CD14-positive monocyte (primary cell): ENCODE results near the gene NRXN3. TPM values are rescaled to one million over a fixed set of nuclear protein-coding genes. Genes with fewer than 3 reads are reported as not detected.

Experiments
- DNase-seq, 3 donors: peaks; one replicate each; pipeline ENCODE4 v3.0.0-alpha.2; 2011 to 2022
- H2AFZ ChIP-seq: 2 replicates; pipeline ENCODE4 v1.6.0; 2012; ENCODE audit warnings: mild to moderate bottlenecking, low read depth, low read length, inconsistent platforms; ENCODE audit not compliant: insufficient read depth, poor library complexity, severe bottlenecking
- H3K27ac ChIP-seq, 2 donors: 1 replicate in 1 of 2; 2 replicates in 1 of 2; pipeline ENCODE4 v1.5.1; 2012 to 2013; ENCODE audit warnings: low read length in 2 of 2, control low read depth in 1 of 2, inconsistent platforms in 1 of 2, low read depth in 1 of 2, mild to moderate bottlenecking in 1 of 2
- H3K27me3 ChIP-seq, 2 donors: one replicate each; pipeline versions ENCODE4 v1.6.0 to v1.6.1; 2011 to 2013; ENCODE audit warnings: low read length in 2 of 2; ENCODE audit not compliant: control insufficient read depth in 2 of 2, insufficient read depth in 2 of 2
- H3K36me3 ChIP-seq, 2 donors: replicated peaks in 1 of 2; 1 replicate in 1 of 2; 2 replicates in 1 of 2; pipeline versions ENCODE4 v1.5.1 to v1.6.1; 2012 to 2013; ENCODE audit warnings: low read length in 2 of 2, control low read depth in 1 of 2, inconsistent platforms in 1 of 2, mild to moderate bottlenecking in 1 of 2; ENCODE audit not compliant: insufficient read depth in 2 of 2, control insufficient read depth in 1 of 2
- H3K4me1 ChIP-seq, 2 donors: 1 replicate in 1 of 2; 2 replicates in 1 of 2; pipeline versions ENCODE4 v1.5.1 to v1.6.1; 2012 to 2013; ENCODE audit warnings: low read length in 2 of 2, control low read depth in 1 of 2, inconsistent platforms in 1 of 2, mild to moderate bottlenecking in 1 of 2, moderate library complexity in 1 of 2; ENCODE audit not compliant: insufficient read depth in 2 of 2, control insufficient read depth in 1 of 2
- H3K4me2 ChIP-seq: replicated peaks from 2 replicates; pipeline ENCODE3; 2012; ENCODE audit warnings: low read length, moderate library complexity, mild to moderate bottlenecking; ENCODE audit not compliant: poor library complexity, severe bottlenecking; ENCODE audit errors: extremely low read depth
- H3K4me3 ChIP-seq, 3 experiments: fragments of 200-600 bp in 1 of 3; sonication (generic) in 1 of 3; replicated peaks in 1 of 3; 1 replicate in 2 of 3; 2 replicates in 1 of 3; pipeline ENCODE4 v1.5.1; 2011 to 2013; ENCODE audit warnings: low read length in 3 of 3, mild to moderate bottlenecking in 3 of 3, control low read depth in 2 of 3, low read depth in 2 of 3, inconsistent platforms in 1 of 3, moderate library complexity in 1 of 3
- H3K79me2 ChIP-seq: 2 replicates; pipeline ENCODE4 v1.6.0; 2012; ENCODE audit warnings: mild to moderate bottlenecking, control low read depth, inconsistent platforms, low read length, moderate library complexity; ENCODE audit not compliant: insufficient read depth
- H3K9ac ChIP-seq: 2 replicates; pipeline ENCODE4 v1.6.0; 2017; ENCODE audit warnings: low read length, mild to moderate bottlenecking; ENCODE audit not compliant: insufficient read depth, poor library complexity, severe bottlenecking
- H3K9me3 ChIP-seq, 2 donors: replicated peaks in 1 of 2; 1 replicate in 1 of 2; 2 replicates in 1 of 2; pipeline versions ENCODE4 v1.5.1 to v1.6.1; 2012 to 2013; ENCODE audit warnings: low read length in 2 of 2, control low read depth in 1 of 2; ENCODE audit not compliant: control insufficient read depth in 1 of 2, insufficient read depth in 1 of 2
- H4K20me1 ChIP-seq: 2 replicates; pipeline ENCODE4 v1.6.0; 2012; ENCODE audit warnings: mild to moderate bottlenecking, low read length, control low read depth, moderate library complexity; ENCODE audit not compliant: insufficient read depth
- H3K27ac Mint-ChIP-seq, 7 donors: one replicate each; pipeline ENCODE4 v1.8.0; 2020; ENCODE audit warnings: mild to moderate bottlenecking in 7 of 7, mixed read lengths in 7 of 7, moderate library complexity in 6 of 7, inconsistent platforms in 2 of 7
- H3K27me3 Mint-ChIP-seq, 3 donors: one replicate each; pipeline ENCODE4 v1.8.0; 2021 to 2022; ENCODE audit warnings: low read depth in 3 of 3, mild to moderate bottlenecking in 3 of 3, mixed read lengths in 3 of 3, moderate library complexity in 3 of 3, inconsistent platforms in 1 of 3
- H3K36me3 Mint-ChIP-seq, 2 donors: one replicate each; pipeline ENCODE4 v1.8.0; 2020; ENCODE audit warnings: mixed read lengths in 2 of 2, inconsistent platforms in 1 of 2, mild to moderate bottlenecking in 1 of 2
- H3K4me1 Mint-ChIP-seq: one replicate; pipeline ENCODE4 v1.8.0; 2020; ENCODE audit warnings: mild to moderate bottlenecking, mixed read lengths
- H3K4me3 Mint-ChIP-seq, 2 donors: one replicate each; pipeline ENCODE4 v1.8.0; 2020; ENCODE audit warnings: mild to moderate bottlenecking in 2 of 2, mixed read lengths in 2 of 2, moderate library complexity in 1 of 2
- H3K9me3 Mint-ChIP-seq, 7 donors: one replicate each; pipeline ENCODE4 v1.8.0; 2020 to 2022; ENCODE audit warnings: mixed read lengths in 7 of 7, mild to moderate bottlenecking in 6 of 7, moderate library complexity in 6 of 7, inconsistent platforms in 2 of 7
- WGBS: methylation state at CpG from one replicate; pipeline ENCODE4 v1.1.5; 2013; ENCODE audit warnings: missing lambda C conversion rate; ENCODE audit not compliant: insufficient coverage; 5-methylcytosine and 5-hydroxymethylcytosine counted together
- intact Hi-C, 2 donors: fragments of 100-400 bp; cut with micrococcal nuclease; formaldehyde crosslinking; loops; one replicate each; pipeline versions ENCODE4 v1.15.0 to v1.15.1; 2023
- polyA plus RNA-seq, 3 donors: library from polyadenylated mRNA; depleted of rRNA in 1 of 3; unstranded in 2 of 3; stranded (reverse) in 1 of 3; fragments of 300-500 nt in 2 of 3; fragments of >200 nt in 1 of 3; fragmentation: Illumina TruSeq in 2 of 3; gene quantifications; 1 replicate in 2 of 3; 2 replicates in 1 of 3; pipeline ENCODE4 v1.2.3, GENCODE V29; 2012 to 2021
- TF ChIP-seq, protein P1 (sequence below): fragments of 200-600 bp; IDR thresholded peaks from one replicate; pipeline ENCODE4 v1.8.0; 2022; ENCODE audit warnings: antibody characterized with exemption, mild to moderate bottlenecking

Gene NRXN3
- polyA plus RNA-seq, 3 donors: not detected

DNA sequence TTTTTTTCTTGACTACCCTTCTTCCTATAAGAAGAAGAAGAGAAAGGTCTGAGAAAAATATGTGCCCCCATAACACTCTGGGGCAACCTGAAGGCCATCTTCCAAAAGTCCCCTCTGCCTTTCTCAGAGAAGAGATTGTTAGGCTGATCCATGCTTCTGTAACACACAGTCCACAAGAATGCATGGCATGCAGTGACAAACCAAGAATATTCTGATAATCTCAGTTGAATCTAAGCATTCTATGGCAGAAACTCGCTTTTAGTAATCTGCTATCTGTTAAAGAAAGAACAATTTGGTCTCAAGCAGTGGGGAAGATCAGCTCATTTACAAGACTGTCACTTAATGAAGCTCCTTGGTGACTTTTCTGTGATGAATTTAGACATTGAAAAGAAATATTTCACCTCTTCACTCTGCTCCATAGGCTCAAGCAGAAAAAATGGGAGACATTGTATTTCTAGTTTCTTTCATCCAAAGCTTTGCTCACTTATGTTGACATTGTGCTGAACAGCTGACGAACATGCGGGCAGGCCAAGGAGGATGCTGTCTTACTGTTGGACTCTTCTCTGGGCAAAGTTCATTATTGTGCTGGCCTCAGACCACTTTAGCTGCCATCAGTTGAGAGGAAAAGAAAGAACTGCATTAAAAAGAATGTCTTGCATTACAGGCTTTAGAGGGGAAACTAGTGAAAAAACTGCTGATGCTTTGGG, 1084.0 kb downstream of the NRXN3 start:
- Mint-ChIP-seq H3K27me3 (peaks cover 0 to 3% (median 0%) of the 10 kb centered on the region in 3 donors), H3K36me3 (no peaks in the 10 kb centered on the region), H3K27ac (no peak overlapping the region), H3K9me3 (peaks cover 0 to 8% (median 0%) of the 10 kb centered on the region in 7 donors), H3K4me3 (no peak overlapping the region), H3K4me1 (no peaks in the 10 kb centered on the region)
- Histone ChIP-seq H3K9ac (no peak overlapping the region), H3K27ac (no peak overlapping the region), H4K20me1 (no peaks in the 10 kb centered on the region), H3K9me3 (no peaks in the 10 kb centered on the region), H3K4me1 (no peaks in the 10 kb centered on the region), H3K79me2 (no peaks in the 10 kb centered on the region), H3K36me3 (no peaks in the 10 kb centered on the region), H3K27me3 (no peaks in the 10 kb centered on the region), H2AFZ (no peak overlapping the region), H3K4me3 (no peak overlapping the region), H3K4me2 (no peak overlapping the region)
- TF ChIP-seq, protein P1, sequence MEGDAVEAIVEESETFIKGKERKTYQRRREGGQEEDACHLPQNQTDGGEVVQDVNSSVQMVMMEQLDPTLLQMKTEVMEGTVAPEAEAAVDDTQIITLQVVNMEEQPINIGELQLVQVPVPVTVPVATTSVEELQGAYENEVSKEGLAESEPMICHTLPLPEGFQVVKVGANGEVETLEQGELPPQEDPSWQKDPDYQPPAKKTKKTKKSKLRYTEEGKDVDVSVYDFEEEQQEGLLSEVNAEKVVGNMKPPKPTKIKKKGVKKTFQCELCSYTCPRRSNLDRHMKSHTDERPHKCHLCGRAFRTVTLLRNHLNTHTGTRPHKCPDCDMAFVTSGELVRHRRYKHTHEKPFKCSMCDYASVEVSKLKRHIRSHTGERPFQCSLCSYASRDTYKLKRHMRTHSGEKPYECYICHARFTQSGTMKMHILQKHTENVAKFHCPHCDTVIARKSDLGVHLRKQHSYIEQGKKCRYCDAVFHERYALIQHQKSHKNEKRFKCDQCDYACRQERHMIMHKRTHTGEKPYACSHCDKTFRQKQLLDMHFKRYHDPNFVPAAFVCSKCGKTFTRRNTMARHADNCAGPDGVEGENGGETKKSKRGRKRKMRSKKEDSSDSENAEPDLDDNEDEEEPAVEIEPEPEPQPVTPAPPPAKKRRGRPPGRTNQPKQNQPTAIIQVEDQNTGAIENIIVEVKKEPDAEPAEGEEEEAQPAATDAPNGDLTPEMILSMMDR: no peak
- no peak for DNase-seq
- 100% methylated on average over 2 of the region's 3 CpGs for WGBS
- intact Hi-C loops: no loop called here

DNA sequence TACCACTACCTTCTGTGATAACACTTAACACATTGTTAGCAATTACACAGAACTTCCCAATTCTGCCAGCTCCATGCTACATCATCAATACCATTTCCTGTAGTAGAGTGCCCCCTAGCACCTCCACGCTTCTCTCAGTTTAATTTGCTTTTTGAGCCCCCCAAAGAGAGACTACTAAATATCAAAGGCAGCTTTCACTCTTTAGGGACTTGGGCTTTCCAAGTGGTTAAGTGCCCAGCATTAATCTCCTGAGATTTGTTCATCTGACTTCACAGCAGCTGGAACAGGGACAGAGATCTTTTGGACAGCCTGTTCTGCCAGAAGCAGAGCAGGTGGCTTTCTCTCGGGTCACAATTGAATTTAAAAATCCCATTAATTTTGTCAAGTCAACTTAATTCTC, 1086.2 kb downstream of the NRXN3 start:
- DNase-seq: no peak
- Mint-ChIP-seq H3K9me3 (peaks cover 0 to 8% (median 0%) of the 10 kb centered on the region in 7 donors), H3K27me3 (peaks cover 0 to 1% (median 0%) of the 10 kb centered on the region in 3 donors), H3K4me3 (no peak overlapping the region), H3K4me1 (no peaks in the 10 kb centered on the region), H3K27ac (no peak overlapping the region), H3K36me3 (no peaks in the 10 kb centered on the region)
- H3K4me3 ChIP-seq: no peak overlapping the region
- no peaks in the 10 kb centered on the region for H3K36me3 ChIP-seq
- H3K27me3 ChIP-seq: no peaks in the 10 kb centered on the region
- no peaks in the 10 kb centered on the region for H3K4me1 ChIP-seq
- H3K9me3 ChIP-seq: no peaks in the 10 kb centered on the region
- no peak overlapping the region for H3K4me2 ChIP-seq
- no peak overlapping the region for H3K27ac ChIP-seq
- H3K9ac ChIP-seq: no peak overlapping the region
- TF ChIP-seq, protein P1: no peak
- no peaks in the 10 kb centered on the region for H4K20me1 ChIP-seq
- no peaks in the 10 kb centered on the region for H3K79me2 ChIP-seq
- WGBS: 50% methylated on average over 1 of the region's 2 CpGs
- H2AFZ ChIP-seq: no peak overlapping the region
- intact Hi-C loops: no loop called here
